ENCODE data around the gene MAP3K6. TPM values are rescaled to one million over a fixed set of nuclear protein-coding genes. Genes with fewer than 3 reads are reported as not detected.

Gene MAP3K6
- polyA plus RNA-seq, 1 donor from 2014 or later, result 4.4 TPM

DNA sequence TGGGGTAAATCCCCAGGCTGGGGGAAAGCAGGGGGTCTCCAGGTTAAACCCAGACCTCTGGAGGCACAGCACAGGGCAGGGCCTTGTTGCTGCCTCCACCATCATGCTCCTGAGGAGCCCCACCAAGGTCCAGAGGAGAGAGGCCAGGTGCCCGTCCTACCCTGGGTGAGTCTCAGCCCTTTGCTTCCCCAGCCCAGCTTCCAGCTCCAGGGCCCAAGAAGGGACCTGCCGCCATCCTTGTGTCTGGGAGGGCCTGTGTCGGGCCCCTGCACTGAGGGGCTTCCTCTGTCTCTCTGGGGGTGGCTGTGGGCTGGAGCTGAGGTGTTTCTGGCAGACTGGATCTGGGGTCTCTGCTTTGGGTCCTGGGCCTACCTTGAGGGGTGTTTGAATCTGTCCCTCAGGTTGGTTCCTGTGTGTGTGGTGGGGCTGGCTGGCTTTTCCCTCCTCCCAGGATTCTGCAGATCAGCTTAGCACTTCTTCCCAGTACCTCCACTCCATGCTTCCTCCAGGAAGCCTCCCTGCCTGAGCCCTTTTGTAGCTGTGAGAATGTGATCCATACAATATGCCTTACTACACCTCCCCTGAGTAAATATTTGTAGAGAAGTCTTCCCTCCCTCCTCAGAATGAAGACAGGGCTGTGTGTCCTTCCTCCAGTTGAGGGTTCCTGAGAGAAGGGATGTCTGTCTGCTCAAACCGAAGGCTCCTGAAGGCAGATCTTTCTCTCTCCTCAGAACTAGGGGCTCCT is 31.8 kb upstream of the MAP3K6 start:
- H3K4me3 ChIP-seq (ENCODE audit: low read length), result no peak overlapping the region
- no peak overlapping the region for H3K4me2 ChIP-seq (ENCODE audit: low read length)
- no peaks in the 10 kb centered on the region for H3K79me2 ChIP-seq (replicated peaks; ENCODE audit: insufficient read depth, low read length)
- no peaks in the 10 kb centered on the region for H3K36me3 ChIP-seq (ENCODE audit: insufficient read depth, low read length)
- no peak for TF ChIP-seq SMC3 (conservative IDR thresholded peaks at IDR 0.05; ENCODE audit: poor library complexity)
- TF ChIP-seq EZH2 (IDR thresholded peaks at IDR 0.05; ENCODE audit: borderline replicate concordance, insufficient read depth, low read length, poor library complexity, severe bottlenecking), result no peak
- no peak for TF ChIP-seq POLR2AphosphoS5 (IDR thresholded peaks at IDR 0.05)
- TF ChIP-seq CTCF (IDR thresholded peaks at IDR 0.05; ENCODE audit: poor library complexity, severe bottlenecking), result no peak
- TF ChIP-seq MXI1 (conservative IDR thresholded peaks at IDR 0.05; ENCODE audit: poor library complexity, severe bottlenecking), result no peak
- no peak for TF ChIP-seq REST (IDR thresholded peaks at IDR 0.05; ENCODE audit: borderline replicate concordance)
- no peak for TF ChIP-seq RAD21 (conservative IDR thresholded peaks at IDR 0.05)
- TF ChIP-seq EP300 (conservative IDR thresholded peaks at IDR 0.05; ENCODE audit: poor library complexity, severe bottlenecking), result no peak
- TF ChIP-seq TAF1 (IDR thresholded peaks at IDR 0.05; ENCODE audit: low read depth), result no peak
- H3K9ac ChIP-seq (ENCODE audit: low read length), result peak overlapping the region; percentile 40
- H3K27me3 ChIP-seq (ENCODE audit: insufficient read depth, low read depth, low read length), result no peaks in the 10 kb centered on the region
- peak overlapping the region; percentile 57 for H3K27ac ChIP-seq (ENCODE audit: low read length)
- H4K20me1 ChIP-seq (ENCODE audit: insufficient read depth), result no peaks in the 10 kb centered on the region
- no peaks in the 10 kb centered on the region for H3K9me2 ChIP-seq (ENCODE audit: insufficient read depth, low read length)
- H3F3A ChIP-seq (ENCODE audit: insufficient read depth, low read length, poor library complexity, severe bottlenecking), result no peaks in the 10 kb centered on the region
- H3K9me3 ChIP-seq (ENCODE audit: low read length), result no peaks in the 10 kb centered on the region
- H2AFZ ChIP-seq (ENCODE audit: low read depth, low read length), result no peak overlapping the region

GRCh38 chr1:27397749-27398148 is 31.0 kb upstream of the MAP3K6 start:
- no peak overlapping the region for H3K4me3 ChIP-seq (ENCODE audit: low read length)
- no peaks in the 10 kb centered on the region for H3K27me3 ChIP-seq (ENCODE audit: insufficient read depth, low read depth, low read length)
- no peak overlapping the region for H2AFZ ChIP-seq (ENCODE audit: low read depth, low read length)
- no peaks in the 10 kb centered on the region for H3F3A ChIP-seq (ENCODE audit: insufficient read depth, low read length, poor library complexity, severe bottlenecking)
- no peak for TF ChIP-seq REST (IDR thresholded peaks at IDR 0.05; ENCODE audit: borderline replicate concordance)
- peak; percentile 1 for TF ChIP-seq POLR2AphosphoS5 (IDR thresholded peaks at IDR 0.05)
- no peak for TF ChIP-seq CTCF (IDR thresholded peaks at IDR 0.05; ENCODE audit: poor library complexity, severe bottlenecking)
- no peak for TF ChIP-seq EP300 (conservative IDR thresholded peaks at IDR 0.05; ENCODE audit: poor library complexity, severe bottlenecking)
- TF ChIP-seq RAD21 (conservative IDR thresholded peaks at IDR 0.05), result no peak
- no peak for TF ChIP-seq TAF1 (IDR thresholded peaks at IDR 0.05; ENCODE audit: low read depth)
- TF ChIP-seq MXI1 (conservative IDR thresholded peaks at IDR 0.05; ENCODE audit: poor library complexity, severe bottlenecking), result no peak
- no peak for TF ChIP-seq SMC3 (conservative IDR thresholded peaks at IDR 0.05; ENCODE audit: poor library complexity)
- no peaks in the 10 kb centered on the region for H3K79me2 ChIP-seq (replicated peaks; ENCODE audit: insufficient read depth, low read length)
- no peak overlapping the region for H3K27ac ChIP-seq (ENCODE audit: low read length)
- H3K9ac ChIP-seq (ENCODE audit: low read length), result no peak overlapping the region
- no peaks in the 10 kb centered on the region for H4K20me1 ChIP-seq (ENCODE audit: insufficient read depth)
- H3K36me3 ChIP-seq (ENCODE audit: insufficient read depth, low read length), result no peaks in the 10 kb centered on the region
- H3K9me3 ChIP-seq (ENCODE audit: low read length), result no peaks in the 10 kb centered on the region
- no peaks in the 10 kb centered on the region for H3K9me2 ChIP-seq (ENCODE audit: insufficient read depth, low read length)
- no peak overlapping the region for H3K4me2 ChIP-seq (ENCODE audit: low read length)

Measured in neural cell (in vitro differentiated cells).